ENCODE results near the gene FOXN3.
"Not testable (repeated sequence)": the region's sequence is repeated elsewhere in the genome, so short reads cannot be mapped to it uniquely, and the experiment has no call there.

The FOXN3 gene

DNA sequence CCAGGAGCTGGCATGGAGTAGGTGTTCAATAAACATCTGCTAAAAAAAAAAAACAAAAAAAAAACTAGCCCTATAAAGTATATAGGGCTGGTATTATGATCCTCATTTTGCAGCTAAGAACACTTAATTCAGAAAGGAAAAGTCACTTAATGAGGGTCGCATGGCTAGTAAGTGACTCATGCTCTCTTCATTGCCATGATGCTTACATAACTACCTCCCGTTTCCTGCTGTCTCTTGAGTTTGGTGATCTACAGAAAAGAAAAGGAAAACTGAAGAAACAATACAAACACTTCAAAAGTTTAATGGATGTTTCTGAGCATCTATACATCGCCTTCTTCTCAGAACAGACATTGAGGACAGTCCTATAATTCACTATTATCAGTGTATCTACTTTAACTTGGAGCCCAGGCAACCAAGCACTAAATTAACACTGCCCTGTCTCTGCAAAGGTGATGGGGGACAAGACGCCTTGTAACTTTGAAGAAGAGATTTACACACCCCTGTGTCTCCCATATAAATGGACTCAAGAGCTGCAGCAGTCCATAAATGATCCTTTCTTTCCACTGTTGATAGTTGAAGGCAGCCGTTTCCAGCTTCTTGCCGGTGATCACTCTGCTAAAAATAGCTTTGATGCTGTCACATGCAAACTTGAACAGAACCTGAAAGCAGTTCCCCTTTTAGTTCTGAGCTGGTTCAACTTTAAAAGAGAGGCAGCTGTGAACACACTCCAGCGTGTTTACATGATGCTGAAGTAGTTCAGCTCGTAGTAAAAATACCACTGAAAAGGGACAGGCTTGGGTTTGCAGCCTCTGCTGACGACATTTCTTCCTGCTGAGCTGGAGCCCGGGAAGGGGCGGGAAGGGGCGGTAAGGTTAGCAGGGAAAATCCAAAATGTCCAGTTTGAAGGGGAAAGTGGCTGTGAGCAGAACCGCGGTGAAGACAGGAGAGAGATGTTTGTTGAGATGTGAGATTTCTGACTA is 113.3 kb downstream of the FOXN3 start:
- DNase-seq (ENCODE audit: low spot score) = peak; percentile 67

DNA sequence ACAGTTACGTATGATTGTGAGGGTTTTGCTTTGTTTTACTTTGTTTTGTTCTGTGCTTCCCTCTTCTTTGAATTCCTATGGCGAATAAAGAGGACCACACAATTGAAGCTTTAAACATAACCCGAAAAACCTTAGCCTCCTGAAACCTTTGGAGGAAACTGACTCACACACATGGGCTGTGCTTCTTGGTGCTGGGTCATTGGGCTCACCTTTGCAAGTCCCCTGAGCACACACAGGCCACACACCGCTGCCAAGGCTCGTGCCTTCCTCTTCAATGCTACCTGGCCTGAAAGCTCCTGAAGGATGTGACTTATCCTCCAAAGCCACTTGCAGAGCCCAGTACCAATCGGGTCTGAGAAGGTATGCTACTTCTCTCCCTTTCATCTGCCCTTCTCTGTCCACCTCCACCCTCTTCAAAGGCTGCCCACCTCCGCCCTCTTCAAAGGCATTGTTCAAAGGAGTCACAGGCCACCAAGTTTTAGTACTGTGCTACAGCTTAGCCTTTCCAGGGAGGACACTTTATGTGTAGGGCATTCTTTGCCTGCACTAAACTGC is 114.6 kb downstream of the FOXN3 start:
- DNase-seq (ENCODE audit: low spot score) = no peak

DNA sequence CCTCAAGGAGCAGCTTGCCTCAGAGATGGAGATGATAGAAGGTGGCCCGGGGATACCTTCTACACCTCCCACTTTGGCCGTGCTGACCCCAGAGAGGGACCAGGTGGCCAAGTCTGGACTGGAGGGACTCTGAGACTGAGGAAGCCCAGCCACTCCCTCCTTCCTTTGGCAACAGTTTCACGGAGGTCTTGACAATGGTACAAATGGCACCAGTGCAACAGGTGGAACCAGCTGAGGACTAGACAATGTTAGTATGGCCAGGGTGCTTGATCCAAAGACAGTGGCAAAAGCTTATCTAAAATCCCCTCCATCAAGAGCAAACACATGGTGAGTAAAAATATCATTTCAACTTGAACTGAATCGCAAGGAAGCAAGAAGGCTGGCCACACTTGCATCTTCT is 117.4 kb downstream of the FOXN3 start:
- DNase-seq (ENCODE audit: low spot score) = no peak

DNA sequence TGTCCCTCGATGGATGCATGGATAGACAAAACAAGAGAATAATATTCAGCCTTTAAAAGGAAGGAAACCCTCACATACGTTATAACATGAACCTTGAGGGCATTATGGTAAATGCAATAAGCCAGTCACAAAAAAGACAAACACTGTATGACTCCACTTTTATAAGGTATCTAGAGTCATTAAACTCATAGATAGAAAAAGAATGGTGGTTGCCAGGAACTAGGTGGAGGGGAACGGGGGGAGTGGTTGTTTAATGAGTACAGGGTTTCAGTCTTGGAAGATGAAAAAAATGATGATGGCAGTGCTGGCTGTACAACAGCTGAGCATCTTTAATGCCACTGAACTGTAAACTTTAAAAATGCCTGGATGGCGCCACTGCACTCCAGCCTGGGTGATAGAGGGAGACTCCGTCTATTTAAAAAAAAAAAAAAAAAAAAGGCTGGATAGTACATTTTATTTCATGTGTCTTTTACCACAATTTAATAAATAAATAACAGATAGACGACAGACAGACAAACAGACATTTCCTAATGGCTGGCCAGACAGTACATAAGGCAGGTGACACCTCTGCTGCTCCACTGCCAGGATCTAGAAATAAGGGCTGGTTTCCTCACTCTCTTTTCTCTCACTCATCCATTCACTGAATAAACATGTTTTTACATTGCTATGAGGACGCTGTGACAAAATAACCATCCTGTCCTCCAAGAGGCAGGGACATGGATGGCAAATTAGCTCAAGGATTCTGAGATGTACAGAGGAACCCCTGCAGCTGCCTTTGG is 118.8 kb downstream of the FOXN3 start:
- no peak for DNase-seq (ENCODE audit: low spot score)

DNA sequence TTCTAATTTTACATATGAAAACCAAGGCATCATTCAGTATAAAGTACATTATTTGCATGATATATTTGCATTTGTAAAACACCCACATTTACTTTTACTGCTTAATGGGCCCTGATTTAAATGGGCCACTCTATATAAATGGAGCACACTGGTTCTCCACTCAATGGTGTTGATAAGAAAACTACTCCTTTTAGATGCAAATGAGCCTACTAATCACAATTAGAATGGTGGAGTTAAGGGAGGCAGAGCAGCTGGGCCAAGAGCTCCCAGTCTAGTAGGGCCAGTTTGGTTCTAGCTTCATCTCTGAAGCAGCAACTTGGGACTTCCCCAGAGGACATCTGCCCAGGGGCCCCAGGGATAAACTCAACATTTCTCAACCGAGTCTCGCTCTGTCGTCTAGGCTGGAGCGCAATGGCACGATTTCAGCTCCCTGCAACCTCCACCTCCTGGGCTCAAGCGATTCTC is 120.7 kb downstream of the FOXN3 start:
- no peak for DNase-seq (ENCODE audit: low spot score)

DNA sequence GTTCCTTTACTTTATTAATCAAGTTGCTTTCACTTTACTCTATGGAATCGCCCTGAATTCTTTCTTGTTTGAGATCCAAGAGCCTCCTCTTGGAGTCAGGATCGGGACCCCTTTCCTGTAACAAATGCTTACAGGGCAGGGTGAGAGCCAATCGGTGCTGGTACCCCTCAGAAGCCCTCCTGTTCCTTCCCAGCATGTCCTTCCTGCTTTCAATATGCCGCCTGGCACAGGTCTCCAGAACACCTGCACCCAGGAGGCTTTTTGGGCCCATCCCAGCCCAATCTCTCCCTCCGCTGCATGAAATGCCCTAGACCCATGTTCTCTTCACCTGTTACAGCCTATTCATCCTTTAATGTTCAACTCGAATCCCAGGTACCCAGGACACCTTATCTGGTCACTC is 122.2 kb downstream of the FOXN3 start:
- DNase-seq (ENCODE audit: low spot score) = no peak

DNA sequence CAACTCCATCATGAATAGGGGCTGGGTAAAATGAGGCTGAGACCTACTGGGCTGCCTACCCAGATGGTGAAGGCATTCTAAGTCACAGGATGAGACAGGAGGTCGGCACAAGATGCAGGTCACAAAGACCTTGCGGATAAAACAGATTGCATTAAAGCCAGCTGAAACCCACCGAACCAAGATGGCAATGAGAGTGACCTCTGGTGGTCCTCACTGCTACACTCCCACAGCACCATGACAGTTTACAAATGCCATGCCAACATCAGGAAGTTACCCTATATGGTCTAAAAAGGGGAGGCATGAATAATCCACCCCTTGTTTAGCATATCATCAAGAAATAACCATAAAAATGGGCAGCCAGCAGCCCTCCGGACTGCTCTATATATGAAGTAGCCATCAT is 122.6 kb downstream of the FOXN3 start:
- DNase-seq (ENCODE audit: low spot score) = not testable (repeated sequence)

DNA sequence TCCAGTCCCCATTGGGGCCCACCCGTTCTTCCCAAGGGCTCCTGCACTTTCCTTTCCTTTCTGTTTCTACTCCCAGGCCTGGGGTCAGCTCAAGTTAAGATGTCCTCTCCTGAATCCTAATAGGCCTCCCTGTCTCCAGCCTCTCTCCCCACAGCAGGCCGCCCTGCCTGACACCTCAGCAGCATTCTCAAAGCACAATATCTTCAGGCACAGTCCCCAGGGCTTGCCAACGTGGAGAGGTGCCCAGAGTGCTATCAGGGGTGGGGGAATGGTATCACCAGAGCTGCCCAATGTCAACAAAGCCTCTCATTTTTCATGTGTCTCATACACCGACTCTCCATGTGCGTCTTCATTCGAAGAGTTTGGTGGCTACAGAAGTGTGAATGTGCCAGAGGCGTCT is 123.0 kb downstream of the FOXN3 start:
- no peak for DNase-seq (ENCODE audit: low spot score)

DNA sequence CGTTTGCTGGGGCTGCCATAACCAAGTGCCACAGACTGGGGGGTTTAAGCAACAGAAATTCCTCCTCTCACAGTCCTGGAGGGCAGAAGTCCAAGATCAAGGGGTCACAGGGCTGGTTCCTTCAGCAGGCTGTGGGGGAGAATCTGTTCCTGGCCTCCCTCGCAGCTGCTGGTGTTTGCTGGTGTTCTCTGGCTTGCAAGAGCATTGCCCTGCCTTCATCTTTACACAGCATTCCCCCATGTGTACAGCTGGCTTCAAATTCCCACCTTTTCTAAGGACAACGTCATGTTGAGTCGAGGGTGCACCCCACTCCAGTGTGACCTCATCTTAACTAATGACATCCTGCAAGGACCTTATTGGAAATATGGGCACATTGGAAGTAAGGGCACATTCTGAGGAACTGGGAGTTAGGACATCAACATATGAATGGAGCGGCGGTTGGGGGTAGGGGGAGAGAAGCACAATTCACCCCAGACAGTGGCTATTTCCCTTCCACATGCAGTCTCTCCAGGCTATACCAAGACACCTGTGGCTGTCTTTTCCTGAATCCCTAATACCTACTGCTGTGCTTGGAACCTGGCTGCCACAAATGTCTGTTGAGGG is 123.6 kb downstream of the FOXN3 start:
- DNase-seq (ENCODE audit: low spot score) = no peak

DNA sequence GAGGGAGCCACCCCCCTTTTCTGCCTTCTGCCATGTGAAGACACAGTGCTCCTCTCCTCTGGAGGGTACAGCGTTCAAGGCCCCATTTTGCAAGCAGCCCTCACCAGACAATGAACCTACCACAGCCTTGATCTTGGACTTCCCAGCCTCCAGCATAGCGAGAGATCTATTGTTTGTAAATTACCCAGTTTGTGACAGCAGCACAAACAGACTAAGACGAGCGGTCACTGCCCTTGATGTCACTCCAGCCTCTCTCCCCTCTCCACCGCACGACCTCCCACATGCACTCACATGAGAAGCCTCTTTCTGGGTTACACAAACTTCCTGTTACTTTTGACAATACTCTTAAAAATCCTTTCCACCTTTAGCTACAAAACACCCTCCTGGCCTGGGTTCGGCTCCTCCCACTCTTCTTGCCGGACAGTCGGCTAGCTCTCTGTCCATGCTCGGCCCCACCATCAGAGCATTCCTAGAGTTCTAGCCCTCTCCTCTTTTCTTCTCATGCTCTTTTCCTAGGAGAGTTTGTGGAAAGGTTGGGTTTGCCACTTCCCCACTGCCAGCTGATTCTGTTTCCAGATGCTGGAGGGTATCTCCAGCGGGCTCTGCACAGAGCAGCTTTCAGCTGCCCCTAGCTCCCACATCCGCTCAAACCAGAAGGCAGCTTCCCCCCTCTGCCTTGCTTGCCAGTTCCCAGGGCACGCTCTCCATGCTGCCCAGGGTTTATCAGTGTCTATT is 124.3 kb downstream of the FOXN3 start:
- no peak for DNase-seq (ENCODE audit: low spot score)

DNA sequence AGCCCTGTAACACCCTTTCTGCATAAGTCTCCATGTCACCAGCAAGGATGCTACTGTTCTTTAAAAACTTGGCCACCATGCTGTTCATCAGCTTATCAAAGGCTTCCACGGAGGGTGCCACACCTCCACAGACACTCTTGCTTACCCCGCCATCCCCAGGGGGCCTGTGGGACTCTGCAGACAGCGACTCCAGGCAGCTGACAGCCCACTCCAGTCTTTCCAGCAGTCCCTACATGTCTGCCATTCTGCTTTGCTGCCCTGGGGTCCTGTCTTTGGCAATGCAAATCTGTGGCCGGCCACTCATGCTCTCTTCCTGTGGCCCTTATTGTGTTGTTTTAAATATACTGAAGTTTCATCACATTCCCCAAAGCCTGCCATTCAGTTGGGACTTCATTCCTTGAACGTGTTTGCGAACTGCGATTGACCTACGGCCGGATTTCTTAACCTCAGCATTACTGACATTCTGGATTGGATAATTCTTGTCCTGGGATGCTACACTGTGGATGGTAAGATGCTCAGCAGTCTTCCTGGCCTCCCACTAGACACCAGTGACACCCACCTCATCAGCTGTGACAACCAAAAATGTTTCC is 125.6 kb downstream of the FOXN3 start:
- no peak for DNase-seq (ENCODE audit: low spot score)

DNA sequence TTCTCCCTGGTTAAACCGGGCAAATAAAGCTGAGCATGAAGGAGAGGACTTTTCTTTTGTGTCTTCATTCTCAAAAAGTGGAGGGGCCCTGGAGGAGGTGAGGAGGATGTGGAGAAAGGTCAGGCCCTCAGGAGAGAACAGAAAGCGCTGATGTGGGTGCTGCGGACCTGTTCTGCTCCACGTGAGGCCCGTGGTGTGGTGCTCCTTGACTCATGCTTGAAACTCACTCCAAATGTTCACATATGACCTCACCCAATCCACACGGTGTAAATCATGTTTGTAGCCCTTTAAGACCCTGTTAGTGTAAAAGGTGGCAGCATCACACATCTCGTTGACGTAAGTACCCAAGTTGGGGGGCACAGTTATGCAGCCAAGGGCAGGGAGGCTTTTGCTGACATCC is 126.2 kb downstream of the FOXN3 start:
- DNase-seq (ENCODE audit: low spot score) = no peak

DNA sequence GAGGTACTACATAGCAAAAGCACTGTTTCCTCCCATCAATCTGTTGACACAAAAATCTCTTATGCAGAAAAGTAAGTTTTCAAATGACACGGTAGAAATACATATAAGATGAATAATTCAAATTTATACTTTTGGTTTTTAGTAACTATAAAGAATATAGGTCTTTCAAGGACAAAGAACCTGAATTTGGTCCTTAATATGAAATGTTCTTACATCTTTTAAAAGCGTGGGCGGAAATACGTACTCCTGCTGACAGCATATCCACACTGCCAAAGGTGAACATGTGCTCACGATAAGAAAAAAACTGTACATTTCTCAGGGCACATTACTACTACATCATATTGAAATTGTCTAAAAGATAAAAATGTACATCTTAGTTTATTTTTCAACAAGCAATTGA is 127.6 kb downstream of the FOXN3 start:
- no peak for DNase-seq (ENCODE audit: low spot score)

DNA sequence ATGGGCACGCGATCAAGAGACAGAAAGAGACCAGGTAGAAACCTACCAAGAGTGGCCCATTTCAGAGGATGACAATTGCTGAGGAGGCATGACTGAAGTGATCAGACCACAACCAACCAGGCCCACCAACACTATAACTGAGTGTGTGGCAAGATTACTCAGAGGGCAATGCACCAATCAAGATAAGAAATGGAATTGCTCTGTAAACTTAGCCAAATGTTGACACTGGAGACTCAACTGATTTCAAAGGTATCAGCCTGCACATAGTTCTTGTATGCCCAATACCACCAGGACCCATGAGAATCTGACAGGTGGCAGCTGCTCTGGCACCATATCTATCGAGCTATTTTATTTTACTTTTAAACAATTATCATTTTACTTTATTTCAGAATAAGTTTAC is 128.9 kb downstream of the FOXN3 start:
- no peak for DNase-seq (ENCODE audit: low spot score)

DNA sequence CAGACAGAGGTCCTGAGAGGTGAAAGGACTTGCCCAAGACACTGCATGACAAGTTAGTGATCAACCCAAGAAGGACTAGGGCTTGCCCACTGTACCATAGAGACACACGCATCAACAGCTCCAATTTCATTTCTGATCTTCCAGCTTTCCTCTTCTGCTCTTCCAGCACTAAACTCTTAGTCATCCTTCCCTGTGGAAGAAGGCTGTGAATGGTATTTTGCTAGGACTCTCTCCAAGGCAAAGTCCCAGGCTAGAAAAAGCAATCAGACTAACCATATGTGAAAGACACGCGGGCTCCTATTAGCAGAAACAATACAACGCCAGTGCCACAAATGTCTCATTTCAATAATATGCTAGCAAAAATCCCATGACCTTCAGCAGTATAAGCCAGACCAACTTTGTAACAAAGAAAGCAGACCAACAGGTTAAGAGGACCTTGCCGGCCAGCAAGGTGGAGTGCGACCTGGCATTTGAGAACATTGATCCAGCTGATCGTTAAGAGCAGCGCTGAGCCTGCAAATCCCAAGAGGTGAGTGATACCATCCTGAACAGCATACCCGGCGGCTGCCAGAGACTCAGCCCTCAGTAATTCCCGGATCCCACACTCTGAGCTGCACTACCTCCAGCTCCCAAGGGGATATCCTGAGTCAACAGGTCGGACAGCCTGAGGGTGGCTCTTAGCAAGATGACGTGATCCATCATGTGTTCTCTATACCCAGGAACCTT is 132.5 kb downstream of the FOXN3 start:
- DNase-seq (ENCODE audit: low spot score) = no peak

DNA sequence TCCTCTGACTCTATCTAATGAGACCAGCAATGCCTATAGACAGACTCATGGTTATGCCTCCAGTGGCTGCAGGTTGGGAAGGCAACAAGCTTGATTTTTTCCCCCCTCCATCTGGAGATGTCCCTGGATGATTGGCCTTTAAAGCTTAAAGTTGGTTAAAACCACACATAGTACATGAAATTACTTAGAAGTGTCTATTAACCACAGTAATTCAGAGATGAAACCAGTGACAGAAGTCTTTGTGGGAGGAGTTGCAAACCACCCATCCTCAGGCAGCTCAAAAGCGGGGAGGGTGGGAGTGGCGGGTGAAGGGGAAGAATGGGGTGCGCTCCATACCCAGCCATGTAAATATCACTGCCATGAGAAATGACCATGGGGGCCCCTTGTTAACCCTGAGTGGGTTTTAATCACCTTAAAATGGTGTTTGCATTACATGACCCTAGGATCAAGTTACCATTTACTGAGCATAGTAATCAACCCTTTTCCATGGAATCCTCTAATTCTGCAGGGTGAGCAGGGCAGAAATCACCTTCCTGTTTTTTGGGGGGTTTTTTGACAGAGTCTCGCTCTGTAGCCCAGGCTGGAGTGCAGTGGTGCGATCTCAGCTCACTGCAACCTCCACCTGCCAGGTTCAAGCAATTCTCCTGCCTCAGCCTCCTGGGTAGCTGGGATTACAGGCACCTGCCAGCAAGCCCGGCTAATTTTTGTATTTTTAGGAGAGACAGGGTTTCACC is 133.5 kb downstream of the FOXN3 start:
- no peak for DNase-seq (ENCODE audit: low spot score)

DNA sequence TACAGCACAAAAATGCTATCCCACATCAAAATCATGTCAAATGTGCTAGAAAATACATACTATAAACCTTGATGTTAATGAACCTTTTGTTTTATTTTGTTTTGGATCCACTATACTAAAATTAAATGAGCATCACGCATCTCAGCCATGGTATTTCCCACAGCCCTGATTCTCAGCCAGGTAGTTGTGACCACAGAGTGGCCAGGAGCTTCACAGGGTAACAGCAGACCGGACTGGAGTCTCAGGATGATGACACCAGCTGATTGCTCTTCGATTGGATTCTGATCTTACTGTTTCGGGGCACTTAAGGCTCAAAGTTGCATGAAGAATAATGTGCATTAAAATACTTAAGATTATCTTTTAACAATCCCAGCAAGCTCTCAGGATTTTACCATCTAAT is 134.8 kb downstream of the FOXN3 start:
- DNase-seq (ENCODE audit: low spot score) = no peak

DNA sequence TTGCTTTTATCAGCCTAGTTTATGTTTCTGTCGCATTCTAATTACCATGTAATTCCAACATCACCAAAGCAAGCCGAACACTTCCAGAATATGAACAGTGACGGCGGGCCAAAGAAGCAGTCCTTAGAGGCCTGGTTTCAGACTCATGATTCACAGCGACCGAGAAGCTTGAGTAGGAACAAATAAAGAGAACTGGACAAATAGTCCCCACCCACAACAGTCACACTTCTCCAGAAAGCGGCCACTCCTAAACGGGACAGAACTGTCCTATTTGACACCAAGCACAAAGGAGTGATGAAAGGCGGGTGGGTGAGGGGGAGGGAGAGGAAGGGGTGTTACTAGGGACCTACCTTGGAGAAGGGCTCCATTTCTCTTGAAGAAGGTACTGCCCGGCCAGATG is 136.4 kb downstream of the FOXN3 start:
- no peak for DNase-seq (ENCODE audit: low spot score)

DNA sequence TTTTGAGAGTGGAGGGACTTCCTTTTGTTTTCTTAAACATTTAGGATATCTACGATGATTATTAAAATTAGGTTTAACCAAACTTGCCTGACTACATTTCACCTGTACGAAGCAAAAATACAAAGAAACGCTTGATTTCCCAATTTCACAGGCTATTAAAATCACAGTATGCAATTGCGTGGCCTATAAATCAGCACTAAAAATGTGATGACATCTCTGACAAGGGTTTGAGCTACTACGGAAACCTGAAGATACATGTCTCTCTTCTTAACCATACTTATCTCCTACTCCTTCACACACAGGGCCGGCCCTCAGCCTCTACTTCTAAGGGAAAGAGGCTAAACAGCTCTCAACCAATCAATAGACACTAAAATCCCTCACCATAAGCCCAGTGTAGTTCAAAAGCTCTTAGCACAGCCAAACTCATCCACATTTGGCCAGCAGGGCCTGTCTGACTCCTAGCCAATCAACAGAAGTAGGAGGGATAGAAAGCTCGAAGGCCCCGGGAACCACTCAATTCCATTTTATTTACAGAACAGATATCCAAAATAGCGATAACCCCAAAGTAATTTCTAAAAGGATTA is 137.3 kb downstream of the FOXN3 start:
- DNase-seq (ENCODE audit: low spot score) = no peak

DNA sequence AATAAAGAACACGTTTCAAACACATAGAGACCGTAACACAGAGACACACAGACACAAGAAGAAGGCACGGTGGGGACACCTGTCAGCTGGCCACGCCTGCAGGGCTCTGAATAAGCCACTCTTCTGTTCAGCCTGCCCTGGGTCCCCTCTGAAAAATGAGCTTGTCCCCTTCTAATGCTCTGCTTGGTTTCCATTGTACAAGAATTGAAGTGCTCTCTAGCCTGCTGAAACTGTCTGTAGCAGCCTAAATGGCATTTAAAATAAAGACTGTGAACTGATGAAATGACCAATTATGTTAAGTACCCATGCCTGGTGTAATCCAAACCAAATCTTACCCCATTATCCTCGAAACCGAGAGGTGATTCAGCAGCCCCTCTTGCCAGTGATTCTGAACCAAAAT is 139.8 kb downstream of the FOXN3 start:
- no peak for DNase-seq (ENCODE audit: low spot score)
